Sigmoid colon (tissue), 7 donors: ENCODE data around the gene NHLH1. TPM values are rescaled to one million over a fixed set of nuclear protein-coding genes. Genes with fewer than 3 reads are reported as not detected.

ENCODE experiments used
- DNase-seq: peaks from one replicate; pipeline ENCODE4 v3.0.0-alpha.2; 2019
- H3K27ac ChIP-seq, 4 donors: fragments of 200-600 bp; sonication (generic); one replicate each; pipeline ENCODE4 v1.5.1; 2016 to 2019; ENCODE audit warnings: mild to moderate bottlenecking in 1 of 4
- H3K27me3 ChIP-seq, 3 donors: fragments of 200-600 bp; sonication (generic); one replicate each; pipeline ENCODE4 v1.5.1; 2019; ENCODE audit warnings: mild to moderate bottlenecking in 1 of 3
- H3K36me3 ChIP-seq, 4 donors: fragments of 200-600 bp; sonication (generic); one replicate each; pipeline ENCODE4 v1.5.1; 2016 to 2019
- H3K4me1 ChIP-seq, 4 donors: fragments of 200-600 bp; sonication (generic); one replicate each; pipeline ENCODE4 v1.5.1; 2017 to 2019
- H3K4me3 ChIP-seq, 4 donors: fragments of 200-600 bp; sonication (generic); one replicate each; pipeline ENCODE4 v1.5.1; 2017 to 2019; ENCODE audit warnings: mild to moderate bottlenecking in 2 of 4, moderate library complexity in 1 of 4
- H3K9me3 ChIP-seq, 4 donors: fragments of 200-600 bp in 3 of 4; sonication (generic) in 3 of 4; one replicate each; pipeline versions ENCODE4 v1.5.1 to v1.6.1; 2013 to 2019
- EP300 ChIP-seq, 4 donors: sonication (generic); formaldehyde crosslinking; IDR thresholded peaks; one replicate each; pipeline ENCODE4 v1.6.1; 2017; ENCODE audit warnings: antibody characterized with exemption in 4 of 4
- POLR2A ChIP-seq, 2 donors: fragments of 450-650 bp; IDR thresholded peaks; one replicate each; pipeline ENCODE4 v1.6.1; 2016; ENCODE audit warnings: antibody characterized with exemption in 2 of 2, mild to moderate bottlenecking in 2 of 2, moderate library complexity in 2 of 2
- POLR2AphosphoS5 ChIP-seq, 4 donors: sonication (generic); formaldehyde crosslinking; IDR thresholded peaks; one replicate each; pipeline ENCODE4 v1.6.1; 2017; ENCODE audit warnings: antibody characterized with exemption in 4 of 4
- WGBS, 2 donors: extraction: QIAGEN DNeasy Blood & Tissue Kit; methylation state at CpG; one replicate each; pipeline ENCODE4 v1.1.7; 2013; 5-methylcytosine and 5-hydroxymethylcytosine counted together
- intact Hi-C: fragments of 100-400 bp; cut with DNase I; formaldehyde crosslinking; loops from one replicate; pipeline ENCODE4 v1.15.1; 2023
- polyA plus RNA-seq, 3 donors: library from polyadenylated mRNA; stranded (reverse); fragments of 200-250 nt; gene quantifications; one replicate each; pipeline ENCODE4 v1.2.3, GENCODE V29; 2013
- total RNA-seq, 4 donors: library from RNA; depleted of rRNA; stranded (reverse); fragments of >200 nt; gene quantifications; one replicate each; pipeline ENCODE4 v1.1.0, GENCODE V29; 2016
- TF ChIP-seq, protein P1 (sequence below), 4 experiments: fragments of 450-650 bp in 3 of 4; fragments of 200-600 bp in 1 of 4; IDR thresholded peaks; one replicate each; pipeline ENCODE4 v1.5.1; 2016 to 2019; ENCODE audit warnings: antibody characterized with exemption in 4 of 4, mild to moderate bottlenecking in 3 of 4, moderate library complexity in 2 of 4
- donor health status: healthy with polysubstance abuse.
- donor health status: Bipolar disorder and iron deficiency.
- donor health status: healthy.

Gene NHLH1
- total and polyA plus RNA-seq, 7 donors: under 0.01 to 0.60 (median 0.12) TPM; not detected in 4

- Histone ChIP-seq H3K9me3 (no peaks in the 10 kb centered on the region), H3K4me3 (no peak overlapping the region), H3K27ac (no peak overlapping the region), H3K4me1 (peaks cover 0 to 4% (median 0%) of the 10 kb centered on the region in 4 donors), H3K36me3 (no peaks in the 10 kb centered on the region), H3K27me3 (peaks cover 0 to 17% (median 11%) of the 10 kb centered on the region in 3 donors)
- TF ChIP-seq POLR2A (IDR thresholded peaks at IDR 0.05) (no peak), EP300 (IDR thresholded peaks at IDR 0.05) (no peak), POLR2AphosphoS5 (IDR thresholded peaks at IDR 0.05) (no peak)
- TF ChIP-seq, protein P1, sequence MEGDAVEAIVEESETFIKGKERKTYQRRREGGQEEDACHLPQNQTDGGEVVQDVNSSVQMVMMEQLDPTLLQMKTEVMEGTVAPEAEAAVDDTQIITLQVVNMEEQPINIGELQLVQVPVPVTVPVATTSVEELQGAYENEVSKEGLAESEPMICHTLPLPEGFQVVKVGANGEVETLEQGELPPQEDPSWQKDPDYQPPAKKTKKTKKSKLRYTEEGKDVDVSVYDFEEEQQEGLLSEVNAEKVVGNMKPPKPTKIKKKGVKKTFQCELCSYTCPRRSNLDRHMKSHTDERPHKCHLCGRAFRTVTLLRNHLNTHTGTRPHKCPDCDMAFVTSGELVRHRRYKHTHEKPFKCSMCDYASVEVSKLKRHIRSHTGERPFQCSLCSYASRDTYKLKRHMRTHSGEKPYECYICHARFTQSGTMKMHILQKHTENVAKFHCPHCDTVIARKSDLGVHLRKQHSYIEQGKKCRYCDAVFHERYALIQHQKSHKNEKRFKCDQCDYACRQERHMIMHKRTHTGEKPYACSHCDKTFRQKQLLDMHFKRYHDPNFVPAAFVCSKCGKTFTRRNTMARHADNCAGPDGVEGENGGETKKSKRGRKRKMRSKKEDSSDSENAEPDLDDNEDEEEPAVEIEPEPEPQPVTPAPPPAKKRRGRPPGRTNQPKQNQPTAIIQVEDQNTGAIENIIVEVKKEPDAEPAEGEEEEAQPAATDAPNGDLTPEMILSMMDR (IDR thresholded peaks at IDR 0.05): no peak
- no peak for DNase-seq
- intact Hi-C loops: loop anchor here (10.0 kb wide), 1 partner anchor 269 kb away; no protein-coding TSS in a partner anchor
- 87 to 92% methylated on average over 4 of the region's 4 CpGs for WGBS, 2 donors
Observed at GRCh38 chr1:160373696-160374095, 6.8 kb downstream of the NHLH1 start.

- Histone ChIP-seq H3K36me3 (no peaks in the 10 kb centered on the region), H3K4me1 (peaks cover 0 to 4% (median 0%) of the 10 kb centered on the region in 4 donors), H3K27me3 (peaks cover 0 to 17% (median 11%) of the 10 kb centered on the region in 3 donors), H3K4me3 (no peak overlapping the region), H3K9me3 (no peaks in the 10 kb centered on the region), H3K27ac (peak overlapping the region; percentile 37 to 55 (median 52))
- no peak for DNase-seq
- 71 to 79% methylated on average over 6 of the region's 6 CpGs for WGBS, 2 donors
- no peak for TF ChIP-seq EP300 (IDR thresholded peaks at IDR 0.05)
- TF ChIP-seq, protein P1 (IDR thresholded peaks at IDR 0.05): no peak
- TF ChIP-seq POLR2A (IDR thresholded peaks at IDR 0.05): no peak
- TF ChIP-seq POLR2AphosphoS5 (IDR thresholded peaks at IDR 0.05): no peak
- intact Hi-C loops: loop anchor here (10.0 kb wide), 1 partner anchor 270 kb away; no protein-coding TSS in a partner anchor
Observed at GRCh38 chr1:160374306-160375110, 7.6 kb downstream of the NHLH1 start.

DNA sequence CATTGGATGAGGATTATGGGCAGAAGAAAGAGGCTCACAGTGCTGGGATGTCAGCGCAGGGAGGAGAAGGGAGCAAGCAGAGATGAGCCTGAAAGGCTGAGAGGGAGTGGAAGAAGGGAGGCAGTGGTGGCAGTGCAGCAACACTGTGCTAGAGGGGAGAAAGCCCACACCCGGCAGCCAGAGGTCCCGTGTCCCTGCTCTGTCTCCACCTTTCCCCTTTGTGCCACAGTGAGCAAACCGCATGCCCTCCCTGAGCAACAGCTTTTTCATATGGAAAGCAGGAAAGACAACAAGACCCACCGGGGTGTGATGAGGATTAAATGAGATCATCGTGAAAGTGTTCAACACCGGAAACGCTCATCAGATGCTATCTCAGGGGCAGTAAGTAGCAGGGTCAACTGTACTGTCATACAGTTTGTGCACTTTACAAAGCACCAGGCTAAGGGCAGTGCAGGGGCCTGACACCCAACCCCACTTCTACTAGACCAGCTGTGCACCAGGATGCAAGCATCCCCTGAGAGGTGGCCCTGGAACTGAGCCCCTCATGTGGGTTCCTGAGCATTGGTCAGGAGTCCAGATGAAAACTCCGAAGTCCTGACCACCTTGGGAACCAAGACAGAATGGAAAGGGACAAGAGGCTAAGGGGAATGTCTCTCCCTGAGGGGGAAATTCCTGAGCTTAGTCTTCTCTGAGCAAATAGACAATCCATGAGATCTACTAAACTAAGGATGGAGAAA, 9.1 kb downstream of the NHLH1 start:
- 34 to 57% methylated on average over 9 of the region's 9 CpGs for WGBS, 2 donors
- TF ChIP-seq EP300 (IDR thresholded peaks at IDR 0.05) (no peak), POLR2AphosphoS5 (IDR thresholded peaks at IDR 0.05) (no peak), POLR2A (IDR thresholded peaks at IDR 0.05) (no peak)
- TF ChIP-seq, protein P1 (IDR thresholded peaks at IDR 0.05): no peak
- no peak overlapping the region for H3K4me3 ChIP-seq
- peaks cover 0 to 11% (median 5%) of the 10 kb centered on the region in 3 donors for H3K27me3 ChIP-seq
- DNase-seq: no peak
- no peaks in the 10 kb centered on the region for H3K9me3 ChIP-seq
- H3K36me3 ChIP-seq: no peaks in the 10 kb centered on the region
- intact Hi-C loops: loop anchor here (10.0 kb wide), 1 partner anchor 271 kb away; no protein-coding TSS in a partner anchor
- peak overlapping the region; percentile 37 to 58 (median 55) for H3K27ac ChIP-seq
- peaks cover 0 to 4% (median 0%) of the 10 kb centered on the region in 4 donors for H3K4me1 ChIP-seq

GRCh38 chr1:160376525-160377131, 9.8 kb downstream of the NHLH1 start:
- no peak for DNase-seq
- intact Hi-C loops: loop anchor here (10.0 kb wide), 1 partner anchor 272 kb away; no protein-coding TSS in a partner anchor
- Histone ChIP-seq H3K4me1 (peaks cover 0 to 4% (median 0%) of the 10 kb centered on the region in 4 donors), H3K27me3 (peaks cover 0 to 5% (median 0%) of the 10 kb centered on the region in 3 donors), H3K9me3 (no peaks in the 10 kb centered on the region), H3K27ac (peak overlapping the region; percentile 37 to 58 (median 55)), H3K4me3 (no peak overlapping the region), H3K36me3 (no peaks in the 10 kb centered on the region)
- TF ChIP-seq, protein P1 (IDR thresholded peaks at IDR 0.05): peak; percentile 77 to 83 (median 82)
- no peak for TF ChIP-seq POLR2A (IDR thresholded peaks at IDR 0.05)
- 12 to 22% methylated on average over 5 of the region's 5 CpGs for WGBS, 2 donors
